Suprapubic skin (tissue), 4 donors: ENCODE results near the gene EEFSEC.

Experiments used
- CTCF ChIP-seq, 2 donors: fragments of 200-600 bp in 1 of 2; fragments of 450-650 bp in 1 of 2; sonication (generic) in 1 of 2; IDR thresholded peaks; one replicate each; pipeline ENCODE4 v1.5.1; 2016 to 2019; ENCODE audit warnings: antibody characterized with exemption in 2 of 2, mild to moderate bottlenecking in 1 of 2, moderate library complexity in 1 of 2
- POLR2A ChIP-seq, 2 donors: fragments of 450-650 bp; IDR thresholded peaks; one replicate each; pipeline ENCODE4 v1.6.1; 2017; ENCODE audit warnings: antibody characterized with exemption in 2 of 2, mild to moderate bottlenecking in 2 of 2, moderate library complexity in 2 of 2
- POLR2AphosphoS5 ChIP-seq, 3 donors: sonication (generic); formaldehyde crosslinking; IDR thresholded peaks; one replicate each; pipeline ENCODE4 v1.6.1; 2017; ENCODE audit warnings: antibody characterized with exemption in 3 of 3

GRCh38 chr3:128274837-128275236, 121.6 kb downstream of the EEFSEC start:
- TF ChIP-seq CTCF (IDR thresholded peaks at IDR 0.05) (no peak), POLR2AphosphoS5 (IDR thresholded peaks at IDR 0.05) (no peak), POLR2A (IDR thresholded peaks at IDR 0.05) (no peak)
